Measurements from ENCODE around the gene PAX5.

DNA sequence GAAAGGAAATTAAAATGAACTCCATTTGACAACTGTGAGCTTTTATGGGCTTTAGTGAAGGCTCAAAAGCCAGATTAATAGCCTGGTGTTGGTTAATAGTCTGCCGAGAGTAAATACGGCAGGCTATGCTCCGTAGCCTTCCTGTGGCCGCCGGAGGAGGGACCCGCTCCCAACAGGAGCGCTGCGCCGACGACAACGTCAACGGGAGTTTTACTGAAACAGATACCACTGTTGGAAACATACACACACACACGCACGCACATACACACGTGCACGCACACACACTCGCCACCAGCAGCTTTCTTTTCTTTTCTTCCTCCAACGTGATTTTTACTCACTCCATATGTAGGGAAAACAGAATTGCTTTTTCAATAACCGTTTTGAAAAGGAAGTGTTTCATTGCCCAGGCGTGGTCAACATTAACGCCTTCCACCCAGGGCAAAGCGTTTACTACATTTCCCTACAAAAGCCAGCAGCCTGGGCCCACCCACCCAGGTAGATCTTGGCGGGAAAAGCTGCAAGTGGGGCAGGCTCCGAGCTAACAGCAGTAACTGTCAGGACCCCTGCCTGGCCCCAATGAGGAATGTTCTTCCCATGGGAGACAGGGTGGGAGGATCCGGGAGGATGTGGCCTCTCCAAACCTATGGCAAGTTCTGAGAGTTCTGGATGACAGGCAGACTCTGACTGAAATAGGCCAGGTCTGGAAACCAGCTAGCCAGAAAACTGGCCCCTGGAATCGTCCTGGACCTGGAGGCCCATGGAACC, 72.3 kb downstream of the PAX5 start:
- TF ChIP-seq, protein P1, sequence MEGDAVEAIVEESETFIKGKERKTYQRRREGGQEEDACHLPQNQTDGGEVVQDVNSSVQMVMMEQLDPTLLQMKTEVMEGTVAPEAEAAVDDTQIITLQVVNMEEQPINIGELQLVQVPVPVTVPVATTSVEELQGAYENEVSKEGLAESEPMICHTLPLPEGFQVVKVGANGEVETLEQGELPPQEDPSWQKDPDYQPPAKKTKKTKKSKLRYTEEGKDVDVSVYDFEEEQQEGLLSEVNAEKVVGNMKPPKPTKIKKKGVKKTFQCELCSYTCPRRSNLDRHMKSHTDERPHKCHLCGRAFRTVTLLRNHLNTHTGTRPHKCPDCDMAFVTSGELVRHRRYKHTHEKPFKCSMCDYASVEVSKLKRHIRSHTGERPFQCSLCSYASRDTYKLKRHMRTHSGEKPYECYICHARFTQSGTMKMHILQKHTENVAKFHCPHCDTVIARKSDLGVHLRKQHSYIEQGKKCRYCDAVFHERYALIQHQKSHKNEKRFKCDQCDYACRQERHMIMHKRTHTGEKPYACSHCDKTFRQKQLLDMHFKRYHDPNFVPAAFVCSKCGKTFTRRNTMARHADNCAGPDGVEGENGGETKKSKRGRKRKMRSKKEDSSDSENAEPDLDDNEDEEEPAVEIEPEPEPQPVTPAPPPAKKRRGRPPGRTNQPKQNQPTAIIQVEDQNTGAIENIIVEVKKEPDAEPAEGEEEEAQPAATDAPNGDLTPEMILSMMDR (IDR thresholded peaks at IDR 0.05) = no peak
- no peak for TF ChIP-seq POLR2A (IDR thresholded peaks at IDR 0.05)
